IPS-NIHi7 (cell line): ENCODE data around the gene PAK6.

ENCODE experiments used
- DNase-seq: peaks from one replicate; pipeline ENCODE4 v3.0.0; 2012; ENCODE audit warnings: mixed read lengths; ENCODE audit errors: extremely low spot score

PAK6 gene

GRCh38 chr15:40292246-40292645, 53.4 kb downstream of the PAK6 start:
- no peak for DNase-seq

GRCh38 chr15:40293006-40293405, 54.1 kb downstream of the PAK6 start:
- no peak for DNase-seq

DNA sequence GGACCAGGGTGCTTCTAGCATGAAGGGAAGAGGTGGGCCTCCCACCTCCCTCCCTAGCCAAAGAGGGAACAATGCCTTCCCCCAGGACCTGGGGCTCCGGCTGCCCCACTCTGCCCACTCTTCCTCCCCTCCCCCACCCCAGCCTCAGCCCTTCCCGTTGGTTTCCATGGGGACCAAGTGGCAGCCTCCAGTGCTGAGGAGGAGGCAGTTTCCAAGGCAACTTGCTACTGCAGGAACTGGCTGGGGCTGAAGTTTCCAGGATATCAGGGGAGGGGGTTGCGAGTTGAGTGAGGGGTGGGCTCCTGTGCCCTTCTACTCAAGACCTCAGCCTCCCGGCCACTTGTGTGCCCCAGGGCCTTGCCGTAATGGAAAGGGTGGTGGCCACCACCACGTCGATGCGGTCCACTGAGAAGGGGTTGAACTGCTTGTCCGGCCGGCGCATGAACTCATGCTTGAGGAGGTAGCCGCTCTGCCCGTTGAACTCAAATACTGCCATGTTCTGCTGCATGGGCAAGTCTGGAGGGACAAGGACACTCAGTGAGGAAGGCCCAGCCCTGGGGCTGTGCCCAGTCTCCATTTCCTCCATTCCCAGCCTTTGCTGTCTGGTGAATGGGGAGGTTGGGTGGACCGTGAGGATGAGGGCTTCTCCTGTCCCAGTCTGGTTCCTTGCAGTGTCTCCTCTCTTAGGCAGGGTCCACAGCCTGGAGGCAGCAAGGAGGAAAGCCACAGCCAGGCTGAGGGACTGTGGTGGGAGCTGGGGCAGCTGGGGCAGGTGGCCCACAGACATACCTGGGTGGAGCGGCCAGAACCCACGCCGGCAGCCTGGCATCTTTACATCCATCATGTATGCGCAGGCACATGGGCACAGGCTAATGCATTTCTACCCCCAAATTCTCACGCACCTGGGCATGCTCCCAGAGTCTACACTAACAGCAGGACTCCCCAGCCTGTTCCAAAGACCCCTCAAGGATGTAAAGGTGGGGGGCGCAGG, 55.3 kb downstream of the PAK6 start:
- DNase-seq: no peak

GRCh38 chr15:40295297-40295696, 56.4 kb downstream of the PAK6 start:
- no peak for DNase-seq

DNA sequence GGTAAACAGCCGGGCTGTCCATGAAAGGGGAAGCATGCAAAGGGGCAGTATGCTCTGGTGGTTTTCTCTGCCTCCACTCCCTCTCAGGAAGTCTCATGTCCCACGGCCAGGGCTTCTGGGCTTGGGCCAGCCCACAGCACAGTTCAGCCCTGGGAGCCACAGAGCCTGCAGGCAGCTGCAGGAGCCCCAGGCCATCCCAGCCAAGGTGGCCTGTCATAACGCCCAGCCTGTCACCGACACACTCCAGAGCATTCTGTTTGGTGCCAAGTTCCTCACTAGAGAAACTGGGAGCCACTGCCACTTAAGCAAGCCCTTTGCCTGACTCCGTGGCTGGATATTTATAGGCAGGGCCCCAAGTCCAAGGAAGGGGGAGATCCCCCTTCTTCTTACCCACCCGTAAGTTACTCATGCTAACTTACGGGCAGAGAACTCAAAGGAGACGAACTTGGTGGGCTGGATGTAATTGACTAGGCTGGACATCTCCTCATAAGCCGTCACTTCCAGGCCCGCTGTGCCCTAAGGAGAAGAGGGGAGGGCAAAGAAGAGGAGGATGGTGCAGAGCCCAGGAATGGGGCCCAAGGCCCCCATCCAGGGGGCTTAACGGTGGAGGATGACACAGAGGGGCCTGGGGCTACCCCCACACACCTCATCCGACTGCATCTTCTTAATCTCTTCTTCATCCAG, 57.2 kb downstream of the PAK6 start:
- no peak for DNase-seq

- no peak for DNase-seq
Measured at GRCh38 chr15:40296561-40297230, 57.8 kb downstream of the PAK6 start.

DNA sequence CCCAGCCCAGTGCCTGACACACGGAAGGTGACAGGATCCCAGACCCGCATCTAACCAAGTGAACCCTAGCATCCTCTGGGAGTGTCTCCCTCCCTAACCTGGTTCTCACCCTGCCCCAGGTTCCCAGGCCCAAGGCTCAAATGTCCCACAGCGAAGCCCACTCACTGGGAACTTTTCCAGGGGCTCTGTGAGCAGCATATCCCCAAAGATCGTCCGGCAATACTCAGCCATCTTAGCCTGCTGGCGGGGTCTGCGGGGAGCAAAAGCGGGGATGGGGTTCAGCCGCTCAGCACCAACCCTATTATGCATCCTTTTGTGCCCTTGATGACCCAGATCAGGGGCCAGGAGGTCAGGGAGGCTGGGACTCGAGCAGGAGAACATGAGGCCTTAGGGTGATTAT, 58.5 kb downstream of the PAK6 start:
- no peak for DNase-seq

- DNase-seq: no peak
Measured at GRCh38 chr15:40298216-40298935, 59.5 kb downstream of the PAK6 start.

- DNase-seq: no peak
Measured at GRCh38 chr15:40300367-40300766, 61.5 kb downstream of the PAK6 start.

DNA sequence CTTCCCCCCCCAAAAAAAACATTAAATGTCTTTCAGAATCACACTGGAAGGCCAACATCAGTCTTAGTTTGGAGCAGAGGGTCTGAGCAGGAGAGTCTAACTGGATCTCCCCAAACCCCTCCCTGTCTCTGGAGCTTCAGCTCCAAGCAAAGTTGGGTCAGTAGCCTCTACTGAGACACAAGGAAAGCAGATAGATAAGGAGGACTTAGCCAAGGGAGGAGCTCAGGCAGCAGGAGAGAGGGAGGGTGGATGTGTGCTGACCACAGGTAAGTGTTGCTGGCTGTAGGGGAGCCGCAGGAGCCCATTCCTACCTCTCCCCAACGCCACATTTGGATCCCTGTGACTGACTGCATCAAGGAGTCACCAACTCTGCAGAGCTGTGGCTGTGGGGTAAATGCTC, 61.9 kb downstream of the PAK6 start:
- no peak for DNase-seq

DNA sequence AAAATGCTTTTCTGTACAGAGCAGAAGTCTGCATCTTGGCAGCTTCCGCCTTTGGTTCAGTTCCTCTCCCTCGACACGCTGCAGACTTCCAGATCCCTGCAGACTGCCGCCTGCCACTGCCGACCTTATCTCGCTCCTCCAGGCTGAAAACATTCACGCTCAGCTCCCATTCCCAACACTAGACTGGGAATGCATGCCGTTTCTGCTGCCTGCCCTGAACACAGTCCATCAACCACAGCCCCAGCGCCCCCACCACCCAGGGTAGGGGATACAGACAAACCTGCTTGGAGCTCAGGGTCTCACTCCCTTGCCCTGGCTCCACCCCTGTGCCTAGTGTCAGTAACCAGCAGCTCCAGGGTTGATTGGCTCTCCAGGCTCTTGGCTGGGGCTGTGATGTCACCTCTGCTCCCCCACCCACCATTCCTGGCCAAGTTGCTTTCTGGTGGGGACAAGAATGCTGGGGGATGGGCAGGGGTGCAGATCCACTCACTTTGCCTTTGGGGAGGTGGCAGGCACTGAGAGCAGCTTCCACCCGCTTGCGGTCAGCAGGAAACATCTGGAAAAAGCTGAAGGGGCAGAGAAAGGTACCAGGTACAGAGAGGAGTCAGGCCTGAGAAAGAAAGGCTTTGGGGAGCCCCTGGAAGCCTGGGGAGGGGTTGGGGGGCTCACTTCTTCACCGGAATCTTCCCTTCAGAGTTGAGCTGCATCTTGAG, 62.8 kb downstream of the PAK6 start:
- DNase-seq: peak; percentile 80

GRCh38 chr15:40302288-40302886, 63.5 kb downstream of the PAK6 start:
- no peak for DNase-seq

DNA sequence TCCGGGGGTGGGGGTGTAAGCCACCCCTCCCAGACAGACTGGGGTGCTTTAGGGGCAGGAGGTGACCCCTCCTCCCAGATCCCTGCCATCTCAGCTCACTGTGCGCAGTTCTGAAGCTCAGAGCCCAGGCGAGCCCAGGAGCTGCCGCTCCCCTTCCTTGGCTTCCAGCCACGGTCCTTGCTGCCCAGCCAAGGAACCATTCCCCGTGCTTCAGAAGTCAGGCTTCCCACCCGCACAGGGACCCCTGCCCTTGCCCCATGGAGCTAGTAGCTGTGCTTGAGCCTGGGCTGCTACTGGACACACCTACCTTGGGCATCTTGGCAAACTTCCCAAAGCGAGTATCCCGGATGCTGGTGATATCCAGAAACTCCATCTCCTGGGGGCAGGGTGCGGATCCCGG, 64.1 kb downstream of the PAK6 start:
- no peak for DNase-seq

DNA sequence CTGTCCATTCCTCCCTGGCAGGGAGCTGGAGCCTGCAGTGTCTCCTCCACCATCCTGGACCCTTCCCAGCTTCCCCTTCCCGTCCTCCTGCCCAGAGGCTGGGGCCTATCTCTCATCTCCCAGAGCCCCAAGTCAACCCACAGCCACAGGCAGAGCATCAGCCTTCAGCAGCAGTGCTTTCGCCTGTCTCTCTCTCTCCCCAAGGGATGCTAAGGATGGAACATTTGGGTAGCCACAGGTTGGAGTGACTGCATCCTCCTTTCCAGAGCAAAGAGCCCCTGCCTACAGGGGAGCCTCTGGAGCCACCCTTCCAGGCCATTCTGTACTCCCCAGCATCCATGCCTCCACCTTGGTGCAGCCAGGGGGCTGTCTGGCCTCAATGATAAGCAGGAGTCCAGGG, 64.7 kb downstream of the PAK6 start:
- DNase-seq: no peak

GRCh38 chr15:40305281-40305680, 66.4 kb downstream of the PAK6 start:
- no peak for DNase-seq

DNA sequence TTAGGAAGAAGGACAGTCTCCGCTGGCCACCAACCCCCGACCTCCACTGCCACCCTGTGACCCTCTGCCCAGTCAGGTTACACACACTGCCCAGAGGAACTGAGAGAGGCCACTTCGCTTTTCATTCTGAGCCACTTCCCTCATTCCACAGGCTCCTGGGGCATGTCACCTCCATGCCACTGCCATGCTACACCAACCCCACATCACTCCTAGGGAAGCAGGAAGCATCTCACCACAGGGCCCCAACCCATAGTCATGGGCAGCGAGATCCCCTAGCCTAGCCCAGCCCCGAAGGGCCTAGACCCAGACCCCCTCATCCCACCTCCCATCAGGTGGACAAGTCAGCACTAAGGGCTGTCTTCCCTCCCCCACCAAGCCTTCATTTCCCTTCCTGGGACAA, 67.5 kb downstream of the PAK6 start:
- no peak for DNase-seq

DNA sequence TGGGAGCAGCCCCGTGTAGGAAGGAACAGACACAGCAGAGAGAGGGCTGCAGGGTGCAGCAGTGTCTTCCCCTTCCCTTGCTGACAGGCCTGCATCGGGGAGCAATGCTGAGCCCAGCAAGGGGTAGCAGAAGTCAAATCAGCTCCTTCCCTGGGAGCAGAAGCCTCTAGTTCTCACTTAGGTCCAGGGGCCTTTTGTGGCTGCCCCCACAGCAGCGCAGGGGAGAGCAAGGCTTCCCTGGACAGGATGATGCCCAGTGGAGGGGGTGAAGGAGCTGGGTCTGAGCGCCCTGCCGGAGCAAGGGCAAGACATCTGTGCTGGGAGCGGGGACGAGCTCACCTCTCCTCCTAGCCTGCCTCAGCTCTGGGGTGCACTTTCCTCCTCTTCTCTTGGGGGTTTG, 68.0 kb downstream of the PAK6 start:
- DNase-seq: no peak

DNA sequence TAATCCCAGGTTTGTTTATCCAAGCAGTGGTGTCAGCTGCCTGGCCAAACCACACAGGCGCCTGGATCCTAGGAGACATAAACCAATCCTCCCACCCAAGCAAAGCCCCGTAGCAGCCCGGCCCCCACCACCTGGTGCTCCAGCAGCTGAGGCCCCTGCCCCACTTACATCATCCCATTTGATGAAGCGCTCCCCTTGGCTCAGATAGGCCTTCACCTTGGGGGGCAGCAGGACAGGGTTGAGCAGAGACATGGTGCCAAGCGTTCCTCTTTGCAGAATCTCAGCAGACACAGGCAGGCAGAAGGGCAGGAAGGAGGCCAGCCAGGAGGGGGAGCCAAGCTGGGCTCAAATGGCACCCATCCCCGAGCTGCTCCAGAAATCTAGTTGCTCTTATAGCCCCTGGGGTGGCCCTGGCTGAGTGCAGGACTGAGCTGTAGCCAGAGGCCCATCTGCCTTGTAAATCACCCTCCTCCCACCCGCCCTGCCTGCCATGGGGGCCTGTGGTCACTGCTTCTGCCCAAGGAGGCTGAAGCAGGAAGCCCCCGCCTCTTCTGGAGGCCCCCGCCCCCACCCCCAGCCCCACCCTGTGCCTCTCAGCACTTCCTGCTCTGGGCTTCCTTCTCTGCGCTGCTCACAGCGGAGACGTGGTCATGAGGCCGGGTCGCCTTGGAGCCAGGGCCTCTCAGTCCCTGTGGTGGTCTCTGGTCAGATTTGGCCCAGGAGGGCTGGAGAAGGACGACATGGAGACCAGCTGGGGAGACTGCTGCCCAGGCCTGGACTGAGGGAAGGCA, 68.8 kb downstream of the PAK6 start, which contains the start of gene PLCB2:
TSS of gene PLCB2 (minus strand) at position 515 of the 791 bp plus-strand sequence. CDS start at position 252, 263 bp downstream.
- peak; percentile 57 for DNase-seq

DNA sequence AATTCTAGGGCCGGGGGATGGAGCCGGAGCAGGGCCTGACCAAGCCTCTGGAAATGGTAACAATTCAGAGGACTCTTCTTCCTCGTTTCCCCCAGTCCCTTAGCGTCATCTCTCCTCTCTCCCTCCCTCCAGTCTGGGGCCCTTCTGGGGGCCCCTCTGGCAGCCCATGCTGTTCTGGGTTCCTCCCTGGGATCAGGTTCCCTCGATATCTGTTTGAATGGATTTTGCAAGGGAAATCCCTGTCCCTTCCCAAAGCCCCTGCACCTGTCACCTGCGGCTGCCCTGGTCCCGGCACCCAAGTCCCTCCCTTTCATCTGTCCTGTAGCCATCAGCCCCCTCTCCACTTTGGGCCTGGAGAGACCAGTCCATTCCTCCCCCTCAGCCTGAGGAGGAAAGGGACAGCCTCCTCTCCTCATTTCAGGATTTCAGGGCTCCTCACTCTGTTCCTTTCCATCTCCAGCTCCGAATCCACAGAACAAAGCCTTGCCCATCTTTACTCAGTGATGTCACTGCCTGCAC, 70.5 kb downstream of the PAK6 start:
- DNase-seq: no peak
